Natural killer cell (primary cell): ENCODE results near the gene ALKBH7. TPM values are rescaled to one million over a fixed set of nuclear protein-coding genes. Genes with fewer than 3 reads are reported as not detected.
"Not testable (repeated sequence)": the region's sequence is repeated elsewhere in the genome, so short reads cannot be mapped to it uniquely, and the experiment has no call there.

ENCODE experiments used
- ATAC-seq, 3 donors: fragments of 150-1000 bp in 2 of 3; fragments of 200-7000 bp in 1 of 3; cut with Tn5 transposase; 1 replicate in 1 of 3; 2 replicates in 2 of 3; pipeline ENCODE4 v1.10.0; 2021; ENCODE audit warnings: mild to moderate bottlenecking in 2 of 3, moderate library complexity in 2 of 3
- DNase-seq, 2 donors: peaks; one replicate each; pipeline versions ENCODE4 v3.0.0 to v3.0.0-alpha.2; 2013 to 2021; ENCODE audit warnings: mixed read lengths in 1 of 2
- H3K27ac ChIP-seq: one replicate; pipeline ENCODE4 v1.5.1; 2013; ENCODE audit warnings: mild to moderate bottlenecking, low read length
- H3K27me3 ChIP-seq: one replicate; pipeline ENCODE4 v1.6.1; 2013; ENCODE audit warnings: low read length; ENCODE audit not compliant: control insufficient read depth, insufficient read depth
- H3K36me3 ChIP-seq: one replicate; pipeline ENCODE4 v1.6.1; 2013; ENCODE audit warnings: low read length; ENCODE audit not compliant: control insufficient read depth, insufficient read depth
- H3K4me1 ChIP-seq: one replicate; pipeline ENCODE4 v1.6.1; 2013; ENCODE audit warnings: low read length; ENCODE audit not compliant: control insufficient read depth, insufficient read depth
- H3K4me3 ChIP-seq: one replicate; pipeline ENCODE4 v1.5.1; 2013; ENCODE audit warnings: low read length
- H3K9me3 ChIP-seq: one replicate; pipeline ENCODE4 v1.6.1; 2013; ENCODE audit warnings: low read length; ENCODE audit not compliant: control insufficient read depth, insufficient read depth
- H3K27ac Mint-ChIP-seq, 2 donors: one replicate each; pipeline ENCODE4 v1.8.0; 2022; ENCODE audit warnings: mild to moderate bottlenecking in 2 of 2, mixed read lengths in 2 of 2, moderate library complexity in 1 of 2
- H3K27me3 Mint-ChIP-seq, 2 donors: one replicate each; pipeline ENCODE4 v1.8.0; 2022; ENCODE audit warnings: low read depth in 2 of 2, mixed read lengths in 2 of 2
- H3K36me3 Mint-ChIP-seq: one replicate; pipeline ENCODE4 v1.8.0; 2022; ENCODE audit warnings: mixed read lengths
- H3K4me1 Mint-ChIP-seq, 2 donors: one replicate each; pipeline ENCODE4 v1.8.0; 2022; ENCODE audit warnings: mixed read lengths in 2 of 2
- H3K4me3 Mint-ChIP-seq: one replicate; pipeline ENCODE4 v1.8.0; 2022; ENCODE audit warnings: mild to moderate bottlenecking, moderate library complexity, mixed read lengths
- H3K9me3 Mint-ChIP-seq, 2 donors: one replicate each; pipeline ENCODE4 v1.8.0; 2022; ENCODE audit warnings: mixed read lengths in 2 of 2
- CTCF ChIP-seq: fragments of 200-600 bp; IDR thresholded peaks from one replicate; pipeline ENCODE4 v1.8.0; 2022; ENCODE audit warnings: antibody characterized with exemption
- WGBS: methylation state at CpG from one replicate; pipeline ENCODE4 v1.1.7; 2013; ENCODE audit warnings: missing lambda C conversion rate; ENCODE audit not compliant: insufficient coverage; 5-methylcytosine and 5-hydroxymethylcytosine counted together
- intact Hi-C: fragments of 100-400 bp; cut with micrococcal nuclease; formaldehyde crosslinking; loops from one replicate; pipeline ENCODE4 v1.14.2; 2022
- total RNA-seq, 4 donors: library from RNA; stranded (reverse); fragments of 120-200 nt in 1 of 4; gene quantifications; one replicate each; pipeline versions ENCODE4 v1.2.3 to v1.2.4, GENCODE V29; 2013 to 2022

Gene ALKBH7
- total RNA-seq, 3 donors from 2014 or later (not counting 1 experiment from before 2014, with no cell fraction given), result 23.7 to 30.4 (median 25.9) TPM

DNA sequence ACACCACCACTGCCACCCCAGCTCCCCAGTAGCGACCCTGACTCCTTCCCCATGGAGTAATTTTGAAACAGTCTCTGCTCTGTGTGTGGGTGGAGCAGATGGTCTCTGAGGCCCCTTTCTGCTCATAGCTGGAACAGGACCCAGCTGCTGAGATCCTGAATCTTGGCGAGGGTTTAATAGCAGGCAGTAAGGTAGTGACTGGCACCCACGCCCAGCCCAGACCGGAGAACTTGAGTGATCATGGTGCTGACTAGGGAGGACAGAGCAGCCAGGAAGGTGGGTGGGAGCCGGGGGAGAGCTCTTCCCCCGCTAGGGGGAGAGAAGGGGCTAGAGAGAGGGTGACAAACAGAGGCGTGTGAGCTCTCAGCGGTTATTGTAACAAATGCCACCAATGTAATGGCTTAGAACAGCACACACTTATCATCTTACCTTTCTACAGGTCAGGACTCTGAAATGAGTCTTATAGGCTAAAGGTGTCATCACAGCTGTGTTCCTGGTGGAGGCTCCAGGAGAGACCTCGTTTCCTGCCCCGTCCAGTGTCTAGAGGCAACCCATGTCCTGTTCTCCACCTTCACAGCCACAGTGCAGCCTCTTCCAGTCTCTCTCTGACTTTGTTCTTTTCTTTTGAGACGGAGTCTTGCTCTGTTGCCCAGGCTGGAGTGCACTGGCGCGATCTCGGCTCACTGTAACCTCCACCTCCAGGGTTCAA lies 31.9 kb upstream of the ALKBH7 start:
- Histone ChIP-seq H3K4me3 (no peak overlapping the region), H3K4me1 (no peaks in the 10 kb centered on the region), H3K27ac (no peak overlapping the region), H3K36me3 (no peaks in the 10 kb centered on the region), H3K9me3 (no peaks in the 10 kb centered on the region), H3K27me3 (no peaks in the 10 kb centered on the region)
- WGBS, result 75% methylated on average over 13 of the region's 14 CpGs
- Mint-ChIP-seq H3K4me3 (no peak overlapping the region), H3K36me3 (no peaks in the 10 kb centered on the region), H3K4me1 (no peaks in the 10 kb centered on the region), H3K9me3 (no peaks in the 10 kb centered on the region), H3K27me3 (no peaks in the 10 kb centered on the region), H3K27ac (no peak overlapping the region)
- no peak for TF ChIP-seq CTCF
- no peak for ATAC-seq
- intact Hi-C loops, result no loop called here
- no peak for DNase-seq

- Mint-ChIP-seq H3K9me3 (no peaks in the 10 kb centered on the region), H3K27me3 (no peaks in the 10 kb centered on the region), H3K4me3 (no peak overlapping the region), H3K36me3 (no peaks in the 10 kb centered on the region), H3K27ac (no peak overlapping the region), H3K4me1 (no peaks in the 10 kb centered on the region)
- Histone ChIP-seq H3K27ac (no peak overlapping the region), H3K4me3 (no peak overlapping the region), H3K9me3 (no peaks in the 10 kb centered on the region), H3K27me3 (no peaks in the 10 kb centered on the region), H3K4me1 (no peaks in the 10 kb centered on the region), H3K36me3 (no peaks in the 10 kb centered on the region)
- DNase-seq (no peak), ATAC-seq (no peak)
- TF ChIP-seq CTCF, result no peak
- 95% methylated on average over 1 of the region's 1 CpG for WGBS
- intact Hi-C loops, result no loop called here
These were observed 29.1 kb upstream of the ALKBH7 start for GRCh38 chr19:6343462-6343861.

DNA sequence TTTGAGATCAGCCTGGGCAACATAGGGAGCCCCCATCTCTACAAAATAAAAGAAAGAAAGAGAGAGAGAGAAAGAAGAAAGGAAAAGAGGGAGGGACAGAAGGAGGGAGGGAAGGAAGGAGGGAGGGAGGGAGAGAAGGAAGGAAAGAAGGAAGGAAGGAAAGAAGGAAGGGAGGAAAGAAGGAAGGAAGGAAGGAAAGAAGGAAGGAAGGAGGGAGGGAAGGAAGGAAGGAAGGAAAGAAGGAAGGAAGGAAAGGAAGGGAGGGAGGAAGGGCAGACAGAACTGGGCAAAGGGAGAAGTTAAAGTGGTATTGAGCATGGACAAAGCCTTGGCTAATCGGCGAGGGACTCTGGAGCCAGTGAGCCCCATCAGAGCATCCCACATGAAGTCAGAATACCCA lies 23.3 kb upstream of the ALKBH7 start:
- H3K27me3 Mint-ChIP-seq, H3K4me1 ChIP-seq, H3K27ac ChIP-seq, H3K9me3 Mint-ChIP-seq, H3K4me3 Mint-ChIP-seq, DNase-seq, H3K27ac Mint-ChIP-seq, H3K4me1 Mint-ChIP-seq, H3K9me3 ChIP-seq, H3K27me3 ChIP-seq, intact Hi-C loops, H3K36me3 Mint-ChIP-seq, H3K36me3 ChIP-seq, H3K4me3 ChIP-seq, ATAC-seq: not testable (repeated sequence)
- WGBS, result 80% methylated on average over 1 of the region's 2 CpGs

DNA sequence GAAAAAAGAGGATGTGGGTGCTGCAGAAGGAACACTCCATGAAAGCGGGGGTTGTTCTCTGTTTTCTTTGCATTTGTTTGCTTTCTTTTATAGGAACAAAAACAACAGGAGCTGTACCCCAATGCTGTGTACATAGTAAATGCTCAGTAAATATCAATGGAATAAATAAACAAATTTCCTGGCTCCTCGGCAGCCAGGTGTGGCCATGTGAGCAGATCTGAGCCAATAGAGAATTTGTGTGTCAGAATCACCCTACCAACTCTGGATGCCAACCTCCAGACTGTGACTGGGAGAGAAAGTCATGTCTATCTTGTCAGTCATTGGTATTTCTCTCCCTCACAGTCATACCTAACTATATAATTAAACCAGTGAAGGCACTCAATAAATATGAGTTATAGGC lies 21.9 kb upstream of the ALKBH7 start:
- H3K27ac ChIP-seq, result no peak overlapping the region
- Mint-ChIP-seq H3K27me3 (peaks cover 0 to 5% of the 10 kb centered on the region in 2 donors), H3K4me3 (no peak overlapping the region), H3K36me3 (no peaks in the 10 kb centered on the region), H3K4me1 (no peaks in the 10 kb centered on the region), H3K27ac (no peak overlapping the region), H3K9me3 (no peaks in the 10 kb centered on the region)
- no peak overlapping the region for H3K4me3 ChIP-seq
- no peaks in the 10 kb centered on the region for H3K9me3 ChIP-seq
- no peak for ATAC-seq
- DNase-seq, result no peak
- 83% methylated on average over 1 of the region's 2 CpGs for WGBS
- intact Hi-C loops, result no loop called here
- H3K4me1 ChIP-seq, result no peaks in the 10 kb centered on the region
- H3K27me3 ChIP-seq, result no peaks in the 10 kb centered on the region
- TF ChIP-seq CTCF, result no peak
- H3K36me3 ChIP-seq, result no peaks in the 10 kb centered on the region
